ENCODE data around the gene PRDM12. TPM values are rescaled to one million over a fixed set of nuclear protein-coding genes. Genes with fewer than 3 reads are reported as not detected.

Gene PRDM12
- polyA plus RNA-seq, 1 of the 3 experiments (the other 2 are of a cell fraction): 0.08 TPM

- Histone ChIP-seq H3K9me2 (no peaks in the 10 kb centered on the region), H3K4me1 (ENCODE audit: control insufficient read depth in 1 of 2, insufficient read depth in 2 of 2, low read depth in 1 of 2, low read length in 1 of 2) (peaks cover 0 to 3% of the 10 kb centered on the region in 2 experiments; a peak in 1 of 4 replicates), H3K79me2 (ENCODE audit: insufficient read depth) (no peaks in the 10 kb centered on the region), H3K36me3 (replicated peaks in 1 of 2; ENCODE audit: control insufficient read depth in 1 of 2, insufficient read depth in 2 of 2, low read length in 1 of 2) (no peaks in the 10 kb centered on the region), H4K20me1 (ENCODE audit: insufficient read depth) (peaks cover 8% of the 10 kb centered on the region; the same call in 1 of the 2 replicates), H3K27me3 (ENCODE audit: insufficient read depth) (peaks cover 84% of the 10 kb centered on the region), H3K27ac (ENCODE audit: low read depth in 2 of 2, low read length in 1 of 2) (no peak overlapping the region), H3K9me3 (no peaks in the 10 kb centered on the region), H3K4me2 (peak overlapping the region; percentile 15; the same call in 1 of the 2 replicates), H3K9ac (no peak overlapping the region), H3F3A (replicated peaks; ENCODE audit: insufficient read depth) (no peaks in the 10 kb centered on the region), H2AFZ (ENCODE audit: low read depth) (no peak overlapping the region), H3K4me3 (ENCODE audit: low read depth in 2 of 2, low read length in 1 of 2) (no peak overlapping the region)
- 6% methylated on average over 22 of the region's 33 CpGs for WGBS (ENCODE audit: low lambda C conversion rate)
- ChIA-PET CTCF (interaction anchor here (1.3 kb wide), 1 partner anchor 9 kb away, joined by 5 read pairs; no protein-coding TSS in a partner anchor), POLR2A (no interaction called here)
- no peak for TF ChIP-seq TEAD4 (IDR thresholded peaks at IDR 0.05; ENCODE audit: borderline replicate concordance, insufficient read depth)
- TF ChIP-seq, protein P1, sequence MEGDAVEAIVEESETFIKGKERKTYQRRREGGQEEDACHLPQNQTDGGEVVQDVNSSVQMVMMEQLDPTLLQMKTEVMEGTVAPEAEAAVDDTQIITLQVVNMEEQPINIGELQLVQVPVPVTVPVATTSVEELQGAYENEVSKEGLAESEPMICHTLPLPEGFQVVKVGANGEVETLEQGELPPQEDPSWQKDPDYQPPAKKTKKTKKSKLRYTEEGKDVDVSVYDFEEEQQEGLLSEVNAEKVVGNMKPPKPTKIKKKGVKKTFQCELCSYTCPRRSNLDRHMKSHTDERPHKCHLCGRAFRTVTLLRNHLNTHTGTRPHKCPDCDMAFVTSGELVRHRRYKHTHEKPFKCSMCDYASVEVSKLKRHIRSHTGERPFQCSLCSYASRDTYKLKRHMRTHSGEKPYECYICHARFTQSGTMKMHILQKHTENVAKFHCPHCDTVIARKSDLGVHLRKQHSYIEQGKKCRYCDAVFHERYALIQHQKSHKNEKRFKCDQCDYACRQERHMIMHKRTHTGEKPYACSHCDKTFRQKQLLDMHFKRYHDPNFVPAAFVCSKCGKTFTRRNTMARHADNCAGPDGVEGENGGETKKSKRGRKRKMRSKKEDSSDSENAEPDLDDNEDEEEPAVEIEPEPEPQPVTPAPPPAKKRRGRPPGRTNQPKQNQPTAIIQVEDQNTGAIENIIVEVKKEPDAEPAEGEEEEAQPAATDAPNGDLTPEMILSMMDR (IDR thresholded peaks at IDR 0.05): no peak
- TF ChIP-seq CHD2 (IDR thresholded peaks at IDR 0.05; ENCODE audit: low read length, partially characterized antibody): no peak
- TF ChIP-seq PBX3 (IDR thresholded peaks at IDR 0.05): no peak
- TF ChIP-seq TCF12 (IDR thresholded peaks at IDR 0.05): no peak
- no peak for TF ChIP-seq FOXJ3 (CRISPR knock-in tag; IDR thresholded peaks at IDR 0.05)
- no peak for TF ChIP-seq USF2 (IDR thresholded peaks at IDR 0.05; ENCODE audit: borderline replicate concordance, low read depth, low read length)
- TF ChIP-seq EZH2phosphoT487 (IDR thresholded peaks at IDR 0.05; ENCODE audit: borderline replicate concordance, low read depth): no peak; the same call in 1 of the 2 replicates
- TF ChIP-seq FOXM1 (IDR thresholded peaks at IDR 0.05; ENCODE audit: low read depth): no peak
- DNase-seq: no peak
These were observed 4.1 kb upstream of the PRDM12 start for GRCh38 chr9:130660326-130660682.

DNA sequence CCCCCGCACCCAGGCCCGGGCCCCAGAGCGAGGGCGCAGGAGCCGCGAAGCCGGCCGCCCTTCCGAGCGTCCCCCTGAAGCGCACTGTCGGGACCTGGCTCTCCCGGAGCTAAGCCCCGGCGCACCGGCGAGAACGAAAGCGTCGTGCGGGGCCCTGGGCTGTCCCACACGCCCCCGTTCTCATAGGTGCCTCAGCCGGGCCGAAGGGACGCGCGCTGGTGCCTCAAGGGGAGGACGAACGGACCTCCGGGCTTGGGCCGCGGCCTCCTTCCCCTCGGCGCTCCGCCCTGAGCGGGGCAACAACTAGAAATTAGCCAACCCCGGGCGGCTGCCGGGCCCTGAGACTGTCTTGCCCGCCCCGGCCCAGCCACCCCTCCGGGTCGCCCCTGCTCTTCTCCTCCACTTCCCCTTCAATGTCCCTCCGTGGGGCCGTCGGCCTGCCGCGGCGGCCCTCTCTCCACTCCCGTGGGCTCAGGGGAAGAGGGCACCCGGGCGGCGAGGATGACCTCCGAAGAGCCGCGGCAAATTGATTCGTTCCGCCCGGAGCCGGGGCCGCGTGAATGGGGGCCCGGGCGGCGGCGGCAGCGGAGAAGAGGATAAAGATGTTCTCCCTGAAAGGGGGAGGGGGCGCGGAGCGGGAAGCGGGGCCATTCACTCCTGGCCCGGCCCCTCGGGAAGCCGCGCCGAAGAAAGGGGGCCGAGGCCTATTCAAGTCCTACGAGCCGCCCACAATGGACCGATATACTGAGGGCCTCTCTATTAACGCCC lies 3.5 kb upstream of the PRDM12 start:
- DNase-seq: peak; percentile 65
- peaks cover 87% of the 10 kb centered on the region for H3K27me3 ChIP-seq (ENCODE audit: insufficient read depth)
- peak overlapping the region; percentile 15; the same call in 1 of the 2 replicates for H3K4me2 ChIP-seq
- H3K9me2 ChIP-seq: no peaks in the 10 kb centered on the region
- ChIA-PET CTCF (interaction anchor here (1.3 kb wide), 1 partner anchor 10 kb away, joined by 5 read pairs; no protein-coding TSS in a partner anchor), POLR2A (no interaction called here)
- no peak overlapping the region for H3K9ac ChIP-seq
- no peaks in the 10 kb centered on the region for H3K36me3 ChIP-seq (replicated peaks in 1 of 2; ENCODE audit: control insufficient read depth in 1 of 2, insufficient read depth in 2 of 2, low read length in 1 of 2)
- no peak overlapping the region for H3K27ac ChIP-seq (ENCODE audit: low read depth in 2 of 2, low read length in 1 of 2)
- 4% methylated on average over 28 of the region's 82 CpGs for WGBS (ENCODE audit: low lambda C conversion rate)
- H3K79me2 ChIP-seq (ENCODE audit: insufficient read depth): no peaks in the 10 kb centered on the region
- H4K20me1 ChIP-seq (ENCODE audit: insufficient read depth): peaks cover 8% of the 10 kb centered on the region; the same call in 1 of the 2 replicates
- no peak overlapping the region for H2AFZ ChIP-seq (ENCODE audit: low read depth)
- peak overlapping the region in 1 of 2 experiments; percentile 14; a peak in 1 of 4 replicates for H3K4me3 ChIP-seq (ENCODE audit: low read depth in 2 of 2, low read length in 1 of 2)
- peaks cover 0 to 3% of the 10 kb centered on the region in 2 experiments; a peak in 1 of 4 replicates for H3K4me1 ChIP-seq (ENCODE audit: control insufficient read depth in 1 of 2, insufficient read depth in 2 of 2, low read depth in 1 of 2, low read length in 1 of 2)
- no peak for TF ChIP-seq ELF1 (IDR thresholded peaks at IDR 0.05)
- no peak for TF ChIP-seq JUND (IDR thresholded peaks at IDR 0.05)
- no peak for TF ChIP-seq FOSL2 (IDR thresholded peaks at IDR 0.05; ENCODE audit: borderline replicate concordance, low read depth)
- TF ChIP-seq EP300 (IDR thresholded peaks at IDR 0.05; ENCODE audit: borderline replicate concordance in 1 of 2, low read depth in 1 of 2, low read length in 1 of 2): no peak
- TF ChIP-seq MXI1 (IDR thresholded peaks at IDR 0.05; ENCODE audit: low read depth, low read length): no peak
- TF ChIP-seq FOXJ3 (CRISPR knock-in tag; IDR thresholded peaks at IDR 0.05): no peak
- TF ChIP-seq, protein P1 (IDR thresholded peaks at IDR 0.05): no peak
- peak; percentile 86; the same call in 1 of the 2 replicates for TF ChIP-seq EZH2phosphoT487 (IDR thresholded peaks at IDR 0.05; ENCODE audit: borderline replicate concordance, low read depth)
- no peaks in the 10 kb centered on the region for H3K9me3 ChIP-seq
- H3F3A ChIP-seq (replicated peaks; ENCODE audit: insufficient read depth): no peaks in the 10 kb centered on the region

Measured in SK-N-SH (cell line).